Measurements from ENCODE around the gene PIGQ.

Gene PIGQ

DNA sequence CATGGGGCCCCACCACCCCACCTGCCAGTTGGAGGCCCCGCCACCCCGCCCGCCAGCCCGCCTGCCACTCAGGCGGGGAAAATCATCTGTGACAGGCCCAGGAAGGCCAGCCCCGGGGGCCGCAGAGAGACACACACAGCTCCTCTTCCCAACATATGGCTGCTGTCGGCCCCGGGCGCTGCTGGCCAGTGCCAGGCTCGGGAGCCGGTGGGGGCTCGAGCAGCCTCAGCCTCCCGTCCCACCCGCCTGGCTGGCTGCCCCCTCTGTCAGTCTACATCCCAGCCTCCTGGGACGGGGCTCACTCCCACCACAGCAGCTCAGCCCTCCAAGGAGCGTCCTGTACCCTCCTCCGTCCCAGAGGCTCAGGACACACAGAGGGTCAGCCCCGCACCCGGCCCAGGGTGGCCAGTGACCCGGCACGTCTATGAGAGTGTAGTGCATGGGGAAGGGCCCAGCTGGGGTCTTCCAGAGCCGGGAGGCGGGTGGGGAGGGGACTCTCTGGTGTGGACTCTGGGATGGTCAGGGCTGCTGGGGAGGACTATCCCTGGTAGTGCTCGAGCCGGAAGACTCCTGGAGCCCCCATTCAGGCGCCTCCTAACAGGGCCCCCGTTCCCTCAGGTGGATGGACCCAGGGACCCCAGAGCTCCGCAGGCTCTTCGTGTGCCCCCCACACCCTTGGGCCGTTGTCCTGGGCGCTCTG lies 13.1 kb upstream of the PIGQ start:
- no peak for DNase-seq

- DNase-seq, result peak; percentile 42
Measured at GRCh38 chr16:557463-558297, 12.1 kb upstream of the PIGQ start.

DNA sequence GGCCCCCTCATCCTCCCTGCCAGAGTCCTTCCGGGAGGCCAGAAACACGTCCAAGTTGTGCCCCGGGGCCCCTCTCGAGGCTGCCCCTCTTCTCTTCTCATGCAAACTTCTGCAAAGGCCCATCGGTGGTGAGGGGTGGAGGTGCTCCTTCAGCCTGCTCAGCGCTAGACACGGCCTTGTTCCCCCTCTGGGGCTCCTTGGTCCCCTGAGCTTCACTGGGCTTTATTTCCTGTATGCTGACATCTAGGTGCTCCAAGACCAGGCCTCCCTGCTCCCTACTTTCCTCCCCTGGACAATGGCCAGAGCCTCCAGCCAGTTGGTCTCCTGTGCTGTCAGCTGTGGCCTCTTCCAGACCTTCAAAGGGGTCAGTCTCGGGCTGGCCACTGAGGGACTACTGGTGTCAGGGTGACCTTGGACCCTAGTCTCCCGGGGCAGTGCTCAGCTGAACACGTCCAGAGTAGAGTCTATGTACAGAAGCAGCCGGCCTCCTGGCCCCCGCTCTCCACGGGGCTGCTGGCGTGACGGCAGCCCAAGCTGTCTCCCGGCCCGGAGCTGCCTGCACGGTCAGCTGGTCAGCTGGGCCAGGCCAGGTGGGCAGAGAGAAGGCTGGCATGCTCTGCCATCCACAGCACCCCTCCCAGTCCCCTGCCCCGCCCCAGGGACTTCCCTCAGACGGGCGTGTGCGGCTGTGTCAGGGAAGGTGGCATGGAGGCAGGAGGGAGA lies 11.3 kb upstream of the PIGQ start:
- DNase-seq, result peak; percentile 43

DNA sequence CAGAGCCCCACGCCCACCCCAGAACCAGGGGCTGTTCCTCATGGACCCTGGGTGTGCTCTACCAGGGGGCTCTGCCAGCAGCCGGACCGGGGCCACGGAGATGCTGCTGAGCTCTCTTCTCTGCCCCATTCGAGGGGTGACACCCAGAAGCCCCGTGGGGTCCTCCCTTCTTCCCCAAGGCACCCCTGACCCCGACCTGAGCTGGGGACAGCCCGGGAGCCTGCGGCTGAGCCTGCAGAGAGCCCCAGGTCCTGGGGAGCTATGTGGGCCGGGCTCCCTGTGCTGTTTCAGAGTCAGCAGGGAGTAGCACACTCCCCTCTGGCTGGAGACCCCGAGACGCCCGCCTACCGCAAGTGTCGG lies 10.8 kb upstream of the PIGQ start:
- no peak for DNase-seq

DNA sequence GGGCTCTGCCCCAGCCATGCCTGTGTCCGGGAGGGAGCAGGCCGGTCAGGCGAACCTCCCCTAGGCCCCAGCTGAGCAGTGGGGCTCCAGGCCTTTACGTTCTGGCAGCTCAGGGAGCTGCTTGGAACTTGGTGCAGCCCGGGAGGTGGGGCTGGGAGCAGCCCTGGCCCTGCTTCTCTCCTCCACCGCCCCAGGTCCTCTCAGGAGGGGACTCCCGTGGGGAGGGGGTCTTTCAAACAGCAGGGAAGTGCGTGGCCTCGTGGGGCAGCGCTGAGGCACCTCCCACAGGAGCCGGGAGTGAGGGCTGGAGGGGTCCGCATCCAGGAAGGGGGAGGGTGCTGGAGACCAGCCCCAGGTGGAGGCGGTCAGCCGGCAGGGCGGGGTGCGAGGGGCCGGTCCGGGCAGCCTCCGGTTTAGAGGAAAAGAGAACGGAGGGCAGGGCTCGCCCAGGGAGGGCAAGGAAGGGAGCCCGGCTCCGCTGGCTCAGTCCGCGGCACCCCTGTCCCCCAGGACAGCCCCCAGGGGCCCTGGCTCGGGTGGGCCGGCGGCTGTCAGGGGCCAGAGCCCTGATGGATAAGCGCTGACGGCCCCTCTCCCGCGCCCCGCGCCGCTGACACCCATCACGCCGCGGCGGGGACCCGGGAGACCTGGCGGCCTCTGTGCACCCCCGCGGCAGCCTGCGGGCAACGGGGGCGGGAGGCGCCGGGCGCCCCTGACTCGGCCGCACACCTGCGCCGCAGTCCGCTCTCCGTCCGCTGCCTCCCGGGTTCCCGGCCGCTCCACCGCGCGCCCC lies 10.2 kb upstream of the PIGQ start:
- no peak for DNase-seq

DNA sequence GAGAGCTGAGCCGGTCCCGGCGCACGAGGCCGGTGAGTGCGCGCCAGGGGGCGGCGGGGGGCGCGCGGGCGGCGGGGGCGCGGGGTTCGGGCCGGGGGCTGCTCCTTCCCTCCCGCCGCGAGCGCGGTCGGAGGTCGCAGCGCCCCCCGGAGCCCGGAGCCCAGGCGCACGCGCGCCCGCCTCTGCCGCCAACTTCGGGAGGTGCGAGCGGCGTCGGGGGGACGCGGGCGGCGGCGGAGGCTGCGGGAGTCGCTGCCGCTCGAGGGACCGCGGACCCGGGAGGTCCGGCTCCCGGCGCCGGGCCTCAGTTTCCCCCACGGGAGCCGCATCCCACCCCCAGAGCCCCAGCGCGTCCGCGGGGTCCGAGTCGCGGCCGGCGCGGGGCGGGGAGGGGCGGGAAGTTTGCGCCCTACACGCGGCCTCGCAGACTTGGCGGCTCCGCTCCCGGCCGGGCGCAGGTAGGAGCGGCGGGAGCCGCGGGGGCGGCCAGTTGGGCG lies 9.5 kb upstream of the PIGQ start, which contains the start of gene PRR35:
PRR35 (plus strand) TSS at position 191 of the 497 bp plus-strand sequence. CDS start 2,901 bp downstream, outside the sequence.
- DNase-seq, result no peak

DNA sequence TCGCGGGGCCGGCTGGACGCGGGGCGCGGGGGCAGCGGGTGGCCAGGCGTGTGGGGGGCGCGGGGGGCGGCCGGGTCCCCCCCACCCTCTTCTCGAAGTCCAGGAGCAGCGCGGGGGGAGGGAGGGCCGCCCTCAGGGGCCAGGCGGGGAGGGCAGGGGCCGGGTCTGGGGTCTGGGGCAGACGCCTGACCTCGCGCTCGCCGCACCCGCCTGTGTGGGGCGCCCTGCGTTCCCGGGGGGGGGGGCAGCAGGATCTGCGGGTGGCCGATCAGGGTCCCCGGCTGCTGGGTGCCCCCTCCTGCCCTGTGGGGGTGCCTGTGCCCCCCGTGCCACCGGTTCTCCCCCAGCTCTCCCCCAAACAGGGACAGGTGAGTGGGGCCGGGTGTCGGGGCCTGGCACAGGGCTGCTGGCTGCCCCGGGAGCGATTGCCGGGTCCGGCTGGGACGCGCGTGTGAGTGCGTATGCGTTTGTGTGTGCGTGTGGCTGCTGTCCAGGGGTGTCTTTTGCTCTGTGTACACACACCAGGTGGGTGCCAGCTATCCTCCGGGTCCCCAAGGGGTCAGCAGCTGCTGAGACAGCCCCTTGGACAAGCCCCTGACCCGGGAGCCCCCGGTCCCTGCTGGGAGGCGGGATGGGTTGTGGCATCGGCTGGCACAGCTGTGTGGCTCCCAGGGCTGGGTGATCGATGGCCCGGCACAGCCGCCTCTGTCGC lies 8.9 kb upstream of the PIGQ start:
- DNase-seq, result no peak

- DNase-seq, result no peak
Measured at GRCh38 chr16:561413-561794, 8.4 kb upstream of the PIGQ start.

GRCh38 chr16:561957-562938 lies 7.5 kb upstream of the PIGQ start:
- DNase-seq, result no peak

GRCh38 chr16:563072-563644 lies 6.6 kb upstream of the PIGQ start:
- DNase-seq, result no peak

- DNase-seq, result no peak
Measured at GRCh38 chr16:564690-565418, 4.9 kb upstream of the PIGQ start.

- peak; percentile 56 for DNase-seq
Measured at GRCh38 chr16:565419-566330, 4.1 kb upstream of the PIGQ start.

DNA sequence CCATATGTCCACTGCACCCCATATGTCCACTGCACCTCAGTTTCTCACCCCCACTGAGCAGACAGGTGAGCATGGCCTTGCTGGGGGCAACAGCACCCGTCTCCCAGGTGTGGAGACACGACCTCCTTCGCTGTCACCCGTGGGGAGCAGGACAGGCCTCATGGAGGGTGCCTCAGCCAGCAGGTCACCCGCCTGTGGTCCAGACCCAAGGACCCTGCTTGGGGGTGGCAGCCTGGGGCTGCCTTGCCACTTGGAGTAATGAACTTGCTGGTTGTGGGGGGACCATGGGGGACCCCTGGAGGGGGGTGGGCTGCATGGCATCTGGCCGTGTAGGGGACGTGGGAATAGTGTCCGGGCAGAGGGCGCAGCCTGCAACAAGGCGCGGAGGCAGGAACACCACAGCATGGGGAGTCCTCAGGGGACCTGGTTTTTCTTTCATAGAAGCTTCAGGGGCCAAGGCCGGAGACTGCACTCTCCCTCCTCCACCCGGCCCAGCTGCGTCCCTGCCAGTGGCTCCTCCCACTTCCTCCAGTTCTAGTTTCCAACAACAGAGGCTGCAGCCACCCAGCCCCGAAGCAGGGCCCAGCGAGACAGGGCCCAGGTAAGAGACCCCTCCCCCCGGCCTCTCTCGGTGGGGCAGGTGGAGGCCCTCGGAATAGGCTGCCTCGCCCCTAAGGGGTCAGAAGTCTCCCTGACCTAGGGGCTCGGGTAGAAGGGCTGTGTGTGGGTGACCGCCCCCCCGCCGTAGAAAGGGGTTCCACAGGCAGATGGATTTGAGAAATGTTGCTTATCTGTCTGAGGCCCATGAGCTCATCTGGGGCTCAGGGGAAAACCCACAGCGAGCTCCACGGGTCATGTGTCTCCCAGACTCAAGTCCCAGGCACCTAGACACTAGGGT lies 3.0 kb upstream of the PIGQ start, which contains the start of gene NHLRC4:
NHLRC4 (plus strand) TSS at position 531 of the 898 bp plus-strand sequence. CDS start 1,043 bp downstream, outside the sequence.
- peak; percentile 95 for DNase-seq

GRCh38 chr16:567373-568256 lies 2.2 kb upstream of the PIGQ start:
- no peak for DNase-seq

GRCh38 chr16:568401-569258 lies 1.1 kb upstream of the PIGQ start:
- DNase-seq, result peak; percentile 91

Data from hematopoietic multipotent progenitor cell treated with erythropoietin and hydrocortisone succinate and interleukin-3 and kit ligand, for 4 days (in vitro differentiated cells).